HG02798 (cell line): Measurements from ENCODE around the gene PRICKLE3.
"Not testable (repeated sequence)": the region's sequence is repeated elsewhere in the genome, so short reads cannot be mapped to it uniquely, and the experiment has no call there.

Experiments used
- ATAC-seq: cut with Tn5 transposase; IDR thresholded peaks from one replicate; pipeline ENCODE4 v1.9.1; 2021; ENCODE audit warnings: mild to moderate bottlenecking; ENCODE audit not compliant: unreplicated experiment, poor library complexity

PRICKLE3 gene

DNA sequence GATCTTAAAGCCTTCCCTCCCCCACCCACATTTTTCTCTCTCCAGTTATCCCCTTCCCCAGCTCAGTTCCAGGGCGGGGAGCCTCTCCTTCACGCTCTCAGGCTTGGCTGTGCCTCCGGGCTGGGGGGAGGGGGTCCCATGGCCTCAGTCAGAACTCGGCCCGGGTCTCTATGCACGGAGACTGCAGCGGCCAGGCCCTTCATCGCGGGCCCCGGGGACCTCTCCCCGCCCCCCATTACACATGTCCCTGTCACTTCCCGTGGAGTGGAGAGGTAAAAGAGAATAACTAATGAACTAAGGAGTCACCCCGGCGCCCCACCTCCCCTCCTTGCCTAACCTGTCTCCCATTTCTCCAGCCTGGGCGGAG, 838 bp upstream of the PRICKLE3 start:
- ATAC-seq = no peak

DNA sequence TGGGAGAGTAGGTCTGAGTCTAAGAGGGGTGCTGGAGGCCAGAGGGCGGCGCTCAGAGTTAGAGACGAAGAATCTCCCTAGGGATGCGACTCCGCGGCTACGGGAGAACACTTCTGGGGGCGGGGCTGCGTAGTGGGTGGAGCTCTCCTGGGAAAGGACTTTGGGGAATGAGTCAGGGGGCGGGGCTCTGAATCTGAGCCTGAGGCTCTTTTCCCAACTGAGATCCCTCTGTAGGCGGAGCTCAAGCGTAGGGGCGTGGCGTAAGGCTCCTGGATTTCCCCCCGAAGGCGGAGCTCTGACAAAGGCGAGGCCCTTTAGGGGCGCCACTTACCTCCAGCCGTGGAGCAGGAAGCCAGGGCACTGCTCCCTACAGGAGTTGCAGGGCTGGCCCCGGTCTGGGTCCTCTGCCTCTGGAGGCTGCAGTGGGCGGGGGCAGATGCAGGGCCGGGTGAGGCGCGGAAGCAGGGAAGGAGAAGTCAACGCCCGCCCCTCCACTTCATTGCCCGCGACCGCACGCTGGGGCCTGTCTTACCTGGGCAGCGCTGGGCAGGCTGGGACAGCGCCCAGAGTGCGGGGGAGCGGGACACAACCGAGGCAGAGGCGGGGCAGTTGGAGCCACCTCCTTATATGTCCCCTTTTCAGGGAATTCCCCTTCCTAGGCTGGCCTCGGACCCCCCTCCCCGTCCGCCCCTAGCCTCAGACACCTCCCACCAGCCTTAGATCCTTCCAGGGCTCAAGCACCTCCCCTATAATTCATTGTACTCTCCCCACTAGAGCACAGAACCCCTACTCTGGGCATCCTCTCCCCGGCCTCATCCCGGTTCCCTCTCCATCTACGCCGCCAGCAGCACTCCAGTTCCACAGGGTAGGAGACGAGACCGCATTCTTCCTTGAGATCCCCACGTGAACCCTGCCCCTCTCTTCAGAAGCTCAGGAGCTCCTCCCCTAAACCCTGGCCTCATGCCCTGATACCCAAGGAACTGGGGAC, 1.6 kb downstream of the PRICKLE3 start:
- peak; percentile 54 for ATAC-seq

- no peak for ATAC-seq
Measured at GRCh38 chrX:49183701-49184281, 2.4 kb downstream of the PRICKLE3 start.

DNA sequence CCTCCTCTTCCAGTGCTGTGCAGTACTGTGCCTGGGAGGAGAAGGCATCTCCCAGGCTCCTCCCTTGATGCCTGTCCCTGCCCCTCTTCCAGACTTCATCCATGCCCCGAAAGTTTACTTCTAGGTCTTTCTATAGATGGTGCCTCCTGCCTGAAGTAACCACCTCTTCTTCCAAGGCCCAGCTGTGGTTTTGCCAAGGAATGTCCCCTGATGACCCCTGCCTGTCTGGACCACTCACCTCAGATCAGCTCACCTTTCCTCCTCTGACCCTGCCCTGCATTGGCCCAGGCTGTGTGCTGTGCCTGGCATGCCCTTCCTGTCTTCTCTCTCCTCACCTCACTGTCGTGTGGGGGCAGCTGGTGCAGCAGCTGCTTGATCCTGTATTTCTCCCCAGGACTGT, 6.8 kb downstream of the PRICKLE3 start:
- no peak for ATAC-seq

DNA sequence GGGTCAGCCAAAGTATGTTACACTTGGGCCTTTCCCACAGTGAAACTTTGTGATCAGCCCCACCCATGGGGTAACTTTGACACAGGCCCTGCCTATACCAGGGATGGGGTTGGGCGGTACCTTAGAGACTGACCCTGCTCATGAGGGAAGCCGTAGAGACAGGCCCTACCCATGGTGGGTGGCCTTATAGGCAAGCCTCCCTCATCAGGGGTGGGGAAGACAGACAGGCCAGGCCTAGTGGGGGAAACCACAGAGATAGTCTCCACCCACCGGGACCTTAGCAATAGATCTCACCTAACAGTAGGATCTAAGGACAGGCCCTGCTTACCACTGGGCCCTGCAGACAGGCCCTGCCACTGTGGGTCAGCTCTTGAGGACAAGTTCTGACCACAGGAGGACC, 7.6 kb downstream of the PRICKLE3 start:
- no peak for ATAC-seq

- ATAC-seq = no peak
Measured at GRCh38 chrX:49177873-49178480, 8.2 kb downstream of the PRICKLE3 start.

DNA sequence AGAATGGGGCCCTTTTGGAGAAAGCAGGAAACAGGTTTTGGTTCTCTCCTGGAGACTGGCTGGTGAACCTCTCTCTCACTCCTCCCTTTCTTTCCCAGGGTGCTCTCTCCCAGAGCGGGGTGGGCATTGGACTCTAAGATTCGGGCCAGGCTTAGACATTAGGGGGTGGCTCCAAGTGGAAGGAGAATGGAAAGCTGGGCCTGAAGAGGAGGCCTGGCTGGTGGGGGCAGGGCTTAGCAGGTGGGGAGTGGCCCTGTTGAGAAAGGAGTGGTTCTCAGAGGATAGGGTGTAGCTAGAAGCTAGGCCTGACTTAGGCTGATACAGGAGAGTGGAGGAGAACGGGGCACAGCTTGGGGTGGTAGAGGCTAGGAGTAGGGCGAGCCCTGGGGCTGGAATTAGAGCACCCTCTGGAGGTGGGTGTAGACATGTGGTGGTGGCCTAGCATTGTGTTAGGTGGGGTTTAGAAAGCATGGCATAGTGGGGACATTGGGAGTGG, 8.8 kb downstream of the PRICKLE3 start:
- no peak for ATAC-seq

DNA sequence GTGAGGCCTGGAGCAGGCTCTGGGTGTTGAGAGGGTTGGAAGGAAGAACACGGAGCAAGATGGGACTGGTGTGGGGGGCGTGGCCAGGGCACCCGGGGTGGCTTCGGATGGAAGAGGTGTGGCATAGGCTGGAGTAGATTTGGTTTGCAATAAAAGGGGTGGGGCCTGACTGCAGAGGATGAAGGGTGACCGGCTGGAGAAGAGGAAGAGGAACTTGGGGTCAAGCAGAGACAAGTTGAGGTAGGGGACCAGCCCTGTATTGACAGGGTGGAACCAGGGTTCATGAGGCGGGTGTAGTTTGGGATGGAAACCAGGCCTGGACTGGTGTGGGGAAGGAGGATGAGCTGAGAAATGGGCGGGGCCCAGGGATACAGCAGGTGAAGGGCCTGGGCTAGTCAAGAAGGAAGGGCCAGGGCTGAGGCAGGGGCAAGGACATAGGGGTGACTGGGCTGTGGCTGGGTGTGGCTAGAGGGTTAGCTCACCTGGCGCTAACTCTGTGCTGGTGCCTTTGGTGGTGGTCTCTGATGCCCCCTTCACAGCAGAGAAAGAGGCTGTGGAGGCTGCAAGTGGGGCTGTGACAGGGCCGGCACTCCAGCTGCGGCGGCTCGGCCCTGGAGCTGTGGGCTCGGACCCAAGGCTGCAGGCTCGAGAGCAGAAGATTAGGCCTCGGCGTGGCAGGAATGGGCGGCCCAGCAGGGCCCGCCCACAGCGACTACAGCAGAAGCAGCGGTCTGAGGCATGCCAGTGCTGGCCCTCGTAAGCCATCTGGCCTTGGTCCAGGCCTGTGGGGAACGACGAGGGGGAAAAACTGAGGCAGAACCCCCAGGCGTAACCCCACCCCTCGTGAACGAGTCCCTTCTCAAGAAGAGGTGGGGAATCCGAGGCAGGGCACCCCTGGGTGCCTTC, 9.5 kb downstream of the PRICKLE3 start:
- ATAC-seq = no peak

DNA sequence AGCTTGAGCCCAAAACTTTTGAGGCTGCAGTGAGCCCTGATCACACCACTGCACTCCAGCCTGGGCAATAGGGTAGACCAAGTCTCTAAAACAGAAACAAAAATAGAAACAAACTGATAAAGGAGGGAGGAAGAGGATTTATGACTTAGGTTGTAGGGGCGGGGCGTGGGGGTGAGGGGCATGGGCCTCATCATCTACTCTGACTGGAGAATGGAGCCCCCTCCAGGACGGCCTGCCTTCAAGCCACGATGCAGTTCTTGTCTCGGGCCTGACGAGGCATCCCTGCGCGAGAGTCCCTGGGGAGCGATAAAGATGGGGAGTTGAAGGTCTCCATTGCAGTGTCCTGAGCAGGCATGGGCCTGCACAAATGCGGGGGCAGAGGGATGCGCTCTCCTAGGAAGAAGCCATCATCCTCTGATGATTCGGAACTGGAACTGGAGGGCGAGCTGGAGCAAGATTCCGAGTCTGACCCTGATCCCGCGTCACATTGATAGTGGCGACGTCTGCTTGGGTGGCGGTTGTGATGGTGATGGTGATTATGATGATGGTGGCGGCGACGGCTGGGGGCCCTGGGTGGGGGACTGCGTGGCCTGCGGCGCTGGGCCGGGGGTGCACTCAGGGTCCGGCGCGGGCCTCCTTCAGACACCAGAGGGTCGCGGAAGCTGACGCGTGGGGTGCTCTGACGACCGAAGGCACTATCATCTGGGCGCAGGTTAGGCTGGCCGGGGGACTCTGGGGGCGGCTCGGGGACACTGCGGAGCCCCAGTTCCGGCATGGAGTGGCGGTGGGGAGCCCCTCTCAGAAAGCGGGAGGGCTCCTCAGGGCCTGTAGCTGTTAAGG, 10.5 kb downstream of the PRICKLE3 start:
- no peak for ATAC-seq

GRCh38 chrX:49174723-49175122, 11.4 kb downstream of the PRICKLE3 start:
- no peak for ATAC-seq

DNA sequence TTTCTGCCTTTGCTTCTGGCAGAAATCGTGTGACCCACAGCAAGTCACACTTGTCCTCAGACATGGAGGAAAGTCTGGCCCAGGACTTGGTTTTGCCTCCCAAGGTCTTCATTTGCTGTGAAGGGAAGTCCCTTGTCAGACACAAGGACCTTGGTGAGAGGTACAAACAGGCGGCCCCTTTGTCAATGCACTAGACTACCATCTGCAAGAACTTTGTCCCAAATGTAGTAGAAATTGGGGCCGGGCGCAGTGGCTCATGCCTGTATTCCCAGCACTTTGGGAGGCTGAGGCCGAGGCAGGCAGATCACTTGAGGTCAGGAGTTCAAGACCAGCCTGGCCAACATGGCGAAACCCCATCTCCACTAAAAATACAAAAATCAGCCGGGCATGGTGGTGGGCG, 12.6 kb downstream of the PRICKLE3 start:
- not testable (repeated sequence) for ATAC-seq

DNA sequence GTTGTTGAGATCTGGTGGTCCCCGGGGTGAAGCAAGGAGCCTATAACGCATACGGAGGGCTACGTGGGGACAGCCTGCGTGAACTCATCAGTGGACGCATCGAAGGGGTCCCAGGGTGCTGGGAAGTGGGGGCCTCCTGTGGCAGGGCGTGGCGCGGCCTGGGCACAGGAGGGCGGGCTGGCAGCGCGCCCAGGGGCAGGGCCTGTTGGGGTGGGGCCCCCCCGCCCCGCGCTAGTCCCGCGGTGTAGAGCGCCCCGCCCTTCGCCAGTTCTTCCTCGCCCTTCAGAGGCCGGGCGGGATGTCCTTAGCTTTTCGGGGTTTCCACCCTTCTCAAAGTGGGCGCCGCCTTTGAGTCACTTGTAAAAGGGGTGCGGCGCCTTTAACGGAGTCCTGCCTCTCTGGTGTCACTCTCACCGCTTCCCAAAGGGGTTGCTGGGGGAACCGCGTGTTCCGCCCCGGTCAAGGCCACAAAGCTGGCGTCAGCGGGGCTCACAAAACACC, 13.8 kb downstream of the PRICKLE3 start:
- ATAC-seq = peak; percentile 80

DNA sequence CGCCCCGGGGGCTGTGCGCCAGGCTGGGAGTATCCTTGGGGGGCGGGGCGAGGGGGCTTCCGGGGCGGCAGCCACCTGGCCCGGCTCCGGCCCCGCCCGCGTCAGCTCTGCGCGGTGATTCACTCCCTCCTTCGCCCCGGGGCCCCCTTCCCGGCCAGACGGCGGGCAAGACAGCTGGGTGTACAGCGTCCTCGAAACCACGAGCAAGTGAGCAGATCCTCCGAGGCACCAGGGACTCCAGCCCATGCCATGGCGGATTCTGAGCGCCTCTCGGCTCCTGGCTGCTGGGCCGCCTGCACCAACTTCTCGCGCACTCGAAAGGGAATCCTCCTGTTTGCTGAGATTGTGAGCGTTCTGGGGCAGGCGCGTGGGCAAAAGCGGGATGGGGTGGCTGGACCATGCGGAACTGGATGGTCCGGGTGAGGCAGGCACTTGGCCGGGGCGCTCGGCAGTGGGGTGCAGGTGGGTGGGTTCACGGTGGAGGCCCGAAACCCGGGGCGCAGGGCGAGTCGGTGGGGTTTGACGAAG, 14.4 kb downstream of the PRICKLE3 start, which contains the start of gene PLP2:
TSS of gene PLP2 (plus strand) at position 147 of the 528 bp plus-strand sequence. CDS start at position 250, 103 bp downstream.
- ATAC-seq = peak; percentile 45

DNA sequence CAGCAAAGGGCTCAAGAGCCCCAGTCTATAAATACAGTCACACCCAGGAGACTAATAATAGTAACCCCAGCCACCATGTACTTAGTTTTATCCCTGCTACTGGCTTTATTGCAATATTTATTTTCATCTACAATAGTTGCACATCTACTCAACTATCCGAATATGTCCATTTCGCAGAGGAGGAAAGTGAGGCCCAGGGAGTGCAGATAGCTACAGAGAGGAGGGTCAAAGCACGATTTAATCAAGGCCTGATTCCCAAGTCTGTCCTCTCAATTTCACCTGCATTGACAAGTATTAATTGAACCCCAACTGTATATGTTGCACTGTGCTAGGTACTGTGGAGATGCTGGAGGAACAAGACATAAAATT, 18.4 kb downstream of the PRICKLE3 start:
- ATAC-seq = no peak

- ATAC-seq = peak; percentile 19
Measured at GRCh38 chrX:49166914-49167739, 19.0 kb downstream of the PRICKLE3 start.

- peak; percentile 52 for ATAC-seq
Measured at GRCh38 chrX:49165901-49166881, 20.0 kb downstream of the PRICKLE3 start.
